Activated T-cell treated with anti-CD3 and anti-CD28 coated beads for 1 hour (primary cell): ENCODE data around the gene SRGAP2C.
"Not testable (repeated sequence)": the region's sequence is repeated elsewhere in the genome, so short reads cannot be mapped to it uniquely, and the experiment has no call there.

Experiments
- DNase-seq: peaks from one replicate; pipeline ENCODE4 v3.0.0-alpha.2; 2020; ENCODE audit warnings: low read depth

SRGAP2C gene

DNA sequence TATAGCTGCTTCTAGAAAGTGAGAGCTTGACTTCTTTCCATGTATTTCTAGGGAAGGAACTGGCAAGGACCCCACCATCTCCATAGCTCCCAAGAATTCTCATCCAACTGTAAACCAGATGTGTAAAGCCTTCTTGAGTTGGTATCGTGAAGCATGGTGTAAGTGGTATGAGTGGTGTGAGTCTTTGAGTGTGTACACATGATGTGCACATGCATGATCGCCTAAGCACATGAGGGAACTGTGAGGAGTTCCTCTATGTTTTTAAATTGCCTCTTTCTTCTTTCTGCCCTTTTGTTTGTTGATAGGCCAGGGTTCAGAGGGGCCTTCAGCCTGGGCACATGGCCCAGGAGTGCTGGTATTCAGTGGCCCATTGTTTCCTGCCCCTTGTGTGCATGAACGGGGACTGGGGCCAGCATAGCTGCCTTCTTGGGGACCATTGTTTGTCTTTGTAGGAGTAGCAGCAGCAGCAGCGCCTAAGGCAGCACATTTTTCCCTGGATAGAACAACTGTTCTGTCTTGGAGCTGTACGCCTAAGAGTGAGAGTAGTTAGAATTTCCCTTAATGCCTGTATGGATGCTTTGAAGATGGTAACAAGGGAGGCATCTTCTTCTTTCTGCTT, 96.0 kb downstream of the SRGAP2C start:
- not testable (repeated sequence) for DNase-seq

DNA sequence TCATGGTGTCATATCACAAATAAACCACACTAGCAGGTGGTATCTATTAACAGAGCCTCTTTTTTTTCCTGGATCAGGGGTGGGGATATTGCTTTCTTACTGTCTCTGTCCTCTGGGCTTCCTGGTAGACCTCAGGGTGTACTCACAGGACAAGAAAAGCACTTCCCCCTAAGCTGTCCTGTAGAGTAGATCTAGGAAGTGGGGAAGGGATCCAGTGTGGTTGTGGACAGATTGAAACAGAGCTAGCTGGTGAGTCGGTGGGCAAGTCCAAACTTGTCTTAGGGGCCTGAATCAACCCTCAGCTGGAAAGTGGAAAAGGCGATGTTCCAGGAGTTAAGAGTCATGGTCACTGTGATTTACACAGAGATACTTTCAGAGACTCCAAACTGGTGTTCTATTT, 96.7 kb downstream of the SRGAP2C start:
- DNase-seq = not testable (repeated sequence)

DNA sequence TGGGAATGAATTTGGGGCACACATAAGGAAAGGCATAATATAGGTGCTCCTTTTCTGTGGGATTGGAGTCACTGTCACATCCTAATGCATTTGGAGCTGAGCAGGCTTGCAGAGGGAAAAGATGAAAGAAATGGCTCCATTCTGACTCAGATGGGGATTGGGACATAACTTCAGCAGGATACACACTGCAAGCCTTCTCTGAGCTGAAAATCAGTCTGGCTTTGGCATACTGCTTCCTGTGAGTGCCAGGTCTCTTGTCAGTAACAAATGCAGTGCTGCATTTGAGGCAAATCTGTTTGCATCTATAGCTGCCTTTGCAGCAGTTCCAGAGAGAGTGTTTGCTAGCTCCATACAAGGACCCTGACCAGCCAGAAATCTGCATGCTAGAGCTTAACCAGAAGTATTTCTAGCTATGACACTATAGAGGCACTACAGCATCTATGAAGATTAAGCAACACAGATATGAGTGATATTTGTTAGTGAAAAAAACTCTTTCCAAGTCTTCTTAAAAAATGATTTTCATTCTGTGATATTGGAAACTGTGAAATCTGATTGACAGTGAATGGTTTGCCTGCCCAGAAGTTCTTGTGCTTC, 98.9 kb downstream of the SRGAP2C start:
- DNase-seq = not testable (repeated sequence)

DNA sequence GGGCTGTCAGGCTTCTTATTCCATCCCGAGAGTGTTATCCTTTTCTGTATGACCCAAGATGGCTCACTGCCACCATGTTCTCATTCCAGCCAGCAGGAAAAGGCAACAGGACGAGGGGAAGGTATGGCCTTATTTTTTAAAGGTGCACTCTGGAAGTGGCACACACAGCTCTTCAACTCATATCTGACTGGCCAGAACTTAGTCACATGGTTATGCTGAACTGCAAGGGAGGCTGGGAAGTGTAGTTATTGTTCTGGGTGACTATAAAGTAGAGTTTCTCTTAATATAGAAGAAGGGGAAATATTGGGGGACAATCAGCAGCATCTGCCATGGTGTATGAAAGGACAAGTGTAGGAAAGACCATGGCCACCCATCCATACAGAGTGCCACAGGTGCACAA, 107.8 kb downstream of the SRGAP2C start:
- not testable (repeated sequence) for DNase-seq

DNA sequence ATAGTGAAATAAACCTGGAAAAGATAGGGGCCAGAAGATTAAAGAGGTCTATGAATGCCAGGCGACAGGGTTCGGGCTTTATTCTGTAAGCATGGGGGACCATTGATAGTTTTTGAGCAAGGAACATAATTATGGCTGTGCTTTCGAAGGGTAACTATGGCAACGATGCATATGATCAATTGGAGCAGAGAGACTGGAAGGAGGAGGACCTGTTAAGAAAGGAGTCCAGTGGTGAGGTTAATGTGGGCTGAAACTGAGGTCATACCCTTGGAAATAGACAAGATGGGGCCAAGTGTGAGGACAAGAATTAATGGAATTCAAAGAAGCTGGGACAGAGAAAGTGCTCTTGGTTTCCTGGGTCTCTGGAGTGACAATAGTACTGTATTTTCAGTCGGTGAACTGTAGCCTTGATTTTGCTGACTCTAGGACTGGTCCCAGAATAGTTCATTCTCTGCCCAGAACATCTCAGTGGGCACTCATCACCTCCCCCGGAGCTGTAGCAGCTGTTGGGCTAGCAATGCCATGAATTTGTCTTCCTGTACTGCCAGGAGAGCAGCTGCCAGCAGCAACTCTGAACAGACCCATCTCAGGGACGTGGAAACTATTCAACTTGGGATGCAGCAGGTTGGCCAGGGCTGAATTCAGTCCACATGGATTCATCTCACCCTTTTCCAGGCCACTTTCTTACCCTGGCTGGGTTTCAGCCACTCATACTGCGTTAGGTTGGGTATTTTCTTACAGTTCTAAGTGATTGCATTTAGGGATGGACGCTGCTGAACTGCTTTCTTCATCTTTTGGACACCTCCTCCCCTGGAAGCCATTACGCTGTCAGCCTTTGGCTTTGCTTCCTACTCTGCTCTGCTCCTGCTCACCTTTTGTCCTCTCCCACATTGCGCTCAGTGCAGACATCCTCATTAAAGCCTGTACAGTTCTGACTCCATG, 108.8 kb downstream of the SRGAP2C start:
- DNase-seq = not testable (repeated sequence)

DNA sequence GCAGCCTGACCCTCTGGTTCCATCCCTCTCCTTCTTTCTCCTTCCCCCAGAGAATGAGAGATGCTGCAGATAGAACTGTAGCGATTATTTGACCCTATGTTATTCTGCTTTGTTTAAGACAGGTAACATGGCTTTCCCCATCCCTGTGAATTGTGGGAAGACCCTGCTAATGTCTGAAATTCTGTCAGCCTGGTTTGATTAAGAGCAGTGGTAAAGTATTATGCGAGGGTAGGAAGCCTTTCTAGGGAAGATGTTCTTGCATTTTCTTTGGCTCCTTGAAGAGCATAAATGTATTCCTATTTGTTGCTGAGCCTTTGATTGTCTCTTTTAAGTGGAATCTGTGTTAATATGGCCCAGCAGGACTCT, 109.4 kb downstream of the SRGAP2C start:
- DNase-seq = not testable (repeated sequence)

DNA sequence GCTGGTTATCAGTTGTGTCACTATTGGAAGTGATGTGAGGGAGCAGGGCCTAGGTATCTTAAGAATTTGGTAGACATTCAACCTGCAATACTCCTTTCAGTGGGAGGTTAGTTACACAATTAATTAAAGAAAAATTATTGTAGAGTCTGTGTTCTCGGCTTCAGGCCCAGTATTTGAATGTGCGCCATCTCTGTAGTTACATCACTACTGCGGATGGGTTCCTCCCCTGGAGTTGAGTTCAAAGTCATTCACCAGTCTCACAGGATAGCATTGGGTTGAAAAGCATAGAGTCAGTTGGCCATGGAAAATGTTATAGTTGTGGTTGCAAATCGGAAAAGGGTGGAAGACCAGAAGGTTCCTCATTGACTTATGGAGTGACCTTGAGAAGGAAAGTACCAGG, 111.8 kb downstream of the SRGAP2C start:
- not testable (repeated sequence) for DNase-seq

DNA sequence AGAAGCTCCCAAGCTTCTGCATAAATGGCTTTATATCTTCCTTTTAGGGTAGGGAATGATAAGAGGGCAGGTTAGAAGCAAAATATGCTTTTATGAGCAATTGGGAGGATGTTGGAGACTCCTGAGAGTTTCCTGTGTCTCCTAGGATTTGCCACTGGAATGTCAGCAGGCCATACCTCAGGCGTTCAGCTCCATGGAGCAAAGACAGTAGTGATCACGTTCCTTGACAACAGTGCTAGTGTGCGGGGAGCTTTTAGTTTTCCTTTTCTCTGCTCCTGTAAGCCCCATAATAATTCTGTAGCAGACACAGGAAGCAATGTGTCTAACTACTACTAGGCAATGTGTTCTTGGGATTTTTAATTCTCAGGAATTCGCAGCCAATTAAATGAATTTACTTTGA, 113.8 kb downstream of the SRGAP2C start:
- not testable (repeated sequence) for DNase-seq

DNA sequence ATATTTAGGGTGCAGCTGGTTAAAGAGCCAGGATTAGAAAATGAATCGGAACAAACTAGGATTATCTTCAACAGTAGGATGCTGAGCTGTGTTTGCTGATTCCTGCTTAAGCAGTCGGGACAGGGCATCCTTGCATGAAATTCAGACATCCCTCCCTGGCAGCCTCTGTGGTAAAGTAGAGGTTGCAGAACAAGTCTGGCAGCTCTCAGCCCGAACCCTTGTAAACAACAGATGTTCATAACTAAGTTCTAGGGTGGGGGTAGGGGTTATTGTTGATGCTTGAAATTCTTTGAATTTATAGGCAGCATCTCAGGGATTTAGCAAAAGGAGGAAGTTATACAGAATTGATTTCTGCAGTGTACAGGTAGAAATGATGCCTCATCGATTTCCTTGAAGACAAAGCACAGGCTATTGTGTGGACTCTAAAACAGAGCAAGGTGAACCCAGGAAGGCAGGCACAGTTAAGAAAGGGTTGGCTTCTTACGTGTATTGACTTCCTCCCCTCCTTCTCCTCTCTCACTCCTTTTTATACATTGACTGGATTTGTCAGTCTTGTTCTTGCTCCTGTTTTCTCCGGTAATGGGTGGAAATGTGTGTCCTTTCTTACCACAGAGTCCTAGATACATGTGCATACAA, 114.9 kb downstream of the SRGAP2C start:
- DNase-seq = not testable (repeated sequence)

DNA sequence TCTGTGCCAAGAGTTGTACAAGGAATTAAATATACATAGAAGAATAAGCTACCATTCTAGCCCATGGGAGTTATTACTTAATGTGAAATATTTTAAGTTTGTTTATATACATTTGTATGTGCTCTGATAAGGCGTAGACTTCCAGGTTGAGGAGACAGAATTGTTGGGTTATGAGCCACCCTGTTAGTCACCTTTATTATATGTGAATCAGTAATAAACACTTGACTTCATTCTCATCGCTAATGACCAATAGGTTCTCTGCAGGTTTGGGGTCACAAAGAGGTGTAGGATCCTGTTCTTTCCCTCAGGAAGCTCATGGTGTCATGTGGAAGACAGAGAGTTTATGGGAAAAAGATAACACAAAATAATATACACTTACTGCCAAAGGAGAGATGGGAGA, 117.1 kb downstream of the SRGAP2C start:
- DNase-seq = not testable (repeated sequence)

DNA sequence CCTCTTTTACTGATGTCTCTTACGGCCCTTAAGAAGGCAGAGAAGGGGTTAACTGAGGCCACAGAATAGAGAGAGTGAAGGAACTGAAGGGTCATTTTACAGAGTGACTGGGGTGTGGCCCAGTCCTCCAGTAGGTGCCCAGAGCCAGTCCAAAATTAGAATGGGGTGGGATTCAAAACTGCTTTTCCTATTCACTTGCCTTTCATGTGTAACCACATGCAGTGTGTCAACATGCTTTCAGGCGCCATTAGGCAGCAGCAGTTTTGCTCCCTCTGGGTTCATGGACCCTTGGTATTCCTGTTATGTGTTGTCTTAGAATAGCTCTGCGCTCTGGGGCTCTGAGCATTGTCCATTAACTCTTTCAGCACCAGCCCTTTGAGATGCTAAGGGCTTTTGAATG, 123.0 kb downstream of the SRGAP2C start:
- not testable (repeated sequence) for DNase-seq

DNA sequence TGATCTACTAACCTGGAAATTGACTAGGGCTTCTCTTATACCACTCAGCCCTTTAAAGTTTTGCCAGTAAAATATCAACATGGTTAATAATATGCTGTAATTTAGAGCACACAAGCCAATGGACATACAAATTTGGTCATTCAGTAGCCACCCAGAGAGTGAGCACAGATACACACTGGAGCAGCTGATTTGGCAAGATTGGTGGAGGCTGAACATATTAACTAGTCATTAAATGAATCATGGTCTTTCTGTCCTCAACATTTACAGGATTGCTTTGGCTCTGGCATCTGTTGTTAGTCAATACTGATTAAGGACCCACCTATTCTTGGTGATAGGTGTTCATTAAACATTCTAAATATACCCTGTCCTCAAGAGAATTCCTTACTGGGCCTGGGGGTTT, 130.7 kb downstream of the SRGAP2C start:
- DNase-seq = not testable (repeated sequence)

DNA sequence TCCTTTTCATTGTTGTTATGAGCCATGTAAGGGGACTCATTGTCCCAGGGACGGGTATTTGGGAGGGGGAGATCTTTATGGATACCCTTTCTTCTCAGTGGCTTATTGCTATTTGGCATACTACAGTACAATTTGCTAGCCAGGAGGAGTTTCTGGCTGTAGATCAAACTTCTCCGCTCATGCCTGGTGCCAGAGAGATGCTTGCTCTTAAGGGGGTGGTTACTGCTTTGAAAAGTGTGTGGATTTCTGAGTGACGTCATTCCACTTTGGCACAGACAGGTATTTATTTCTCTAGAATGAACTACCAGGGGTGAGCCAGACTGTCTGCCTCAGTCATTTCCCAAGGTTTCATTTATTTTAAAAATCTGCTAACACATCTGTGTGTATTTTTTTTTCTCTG, 131.3 kb downstream of the SRGAP2C start:
- DNase-seq = not testable (repeated sequence)

DNA sequence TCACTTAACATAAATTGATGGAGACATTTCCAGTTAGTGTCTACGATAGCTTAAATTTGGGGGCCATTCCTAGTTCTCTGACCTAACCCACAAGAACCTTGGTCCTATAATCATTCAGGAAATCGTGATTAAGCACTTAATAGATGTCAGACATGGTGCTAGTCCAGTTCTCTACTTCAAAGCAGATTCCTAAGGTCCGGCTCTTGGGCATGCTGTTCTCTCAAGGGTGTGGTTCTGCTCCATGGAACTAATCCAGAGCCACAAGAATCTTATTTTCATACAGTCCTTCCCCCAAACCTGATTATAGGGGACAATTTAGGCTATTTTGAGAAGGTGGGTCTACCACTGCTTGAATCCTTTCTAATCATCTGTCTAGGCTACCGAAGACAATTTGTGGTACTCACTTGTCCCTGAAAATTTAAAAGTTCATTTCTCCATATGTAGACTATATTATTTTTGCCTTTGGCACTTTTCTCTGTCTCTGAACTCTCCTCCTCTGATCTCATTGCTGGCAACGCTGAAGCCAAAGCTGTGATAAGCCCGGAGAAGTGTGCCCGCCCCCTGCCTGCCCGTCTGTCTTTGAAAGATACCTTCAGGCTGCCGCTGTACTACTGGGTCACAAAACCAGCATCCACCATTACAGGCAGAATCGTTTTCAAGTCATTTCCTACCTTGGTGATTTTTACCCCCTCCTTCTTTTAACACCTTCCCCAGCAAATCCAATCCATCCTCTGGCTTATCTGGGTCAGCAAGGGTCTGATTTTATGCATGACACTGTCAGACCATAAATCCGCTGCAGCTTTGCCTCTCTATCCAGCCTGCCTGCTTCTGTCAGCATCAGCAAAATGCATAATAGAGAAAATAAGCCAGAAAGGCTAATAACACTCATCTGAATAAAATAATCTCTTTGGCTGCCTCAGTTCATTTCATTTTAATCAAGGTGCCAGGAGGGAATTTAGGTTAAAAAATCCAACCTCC, 133.0 kb downstream of the SRGAP2C start:
- not testable (repeated sequence) for DNase-seq

DNA sequence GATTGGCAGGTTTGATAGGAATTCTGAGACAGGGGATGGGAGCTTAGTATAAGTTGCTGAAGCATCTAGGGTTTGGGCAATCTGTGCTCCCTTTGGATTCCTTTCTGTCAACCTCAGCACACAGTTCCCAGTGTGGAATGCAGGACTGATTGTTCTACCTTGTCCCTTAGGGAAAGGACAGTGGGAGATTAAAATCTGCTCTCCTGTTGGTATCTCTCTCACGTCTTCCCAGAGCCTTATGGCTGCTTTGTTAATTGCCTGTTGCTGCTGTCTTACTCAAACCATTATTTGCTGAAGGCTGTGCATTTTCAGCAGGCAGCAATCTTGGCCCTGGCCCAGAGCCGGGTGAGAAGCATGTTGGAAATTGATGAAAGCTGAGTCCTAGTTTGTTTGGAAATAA, 133.9 kb downstream of the SRGAP2C start:
- DNase-seq = not testable (repeated sequence)

DNA sequence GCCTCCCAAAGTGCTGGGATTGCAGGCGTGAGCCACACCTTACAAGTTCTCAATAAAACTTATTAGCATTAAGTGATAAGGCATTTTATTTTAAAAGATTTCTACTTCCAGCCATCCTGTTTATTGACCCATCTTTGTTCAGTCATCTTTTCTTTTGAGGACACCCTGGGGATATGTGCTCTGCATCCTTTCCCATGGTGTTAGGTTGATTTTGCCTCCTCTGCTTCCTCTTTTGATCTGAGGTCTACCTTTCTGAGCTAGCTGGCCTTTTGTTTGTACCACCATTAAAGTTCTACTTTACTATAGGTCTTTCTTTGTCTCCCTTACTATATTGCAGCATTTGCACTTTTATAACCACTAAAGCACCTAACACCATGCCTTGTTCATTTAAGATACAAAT, 136.9 kb downstream of the SRGAP2C start:
- not testable (repeated sequence) for DNase-seq

DNA sequence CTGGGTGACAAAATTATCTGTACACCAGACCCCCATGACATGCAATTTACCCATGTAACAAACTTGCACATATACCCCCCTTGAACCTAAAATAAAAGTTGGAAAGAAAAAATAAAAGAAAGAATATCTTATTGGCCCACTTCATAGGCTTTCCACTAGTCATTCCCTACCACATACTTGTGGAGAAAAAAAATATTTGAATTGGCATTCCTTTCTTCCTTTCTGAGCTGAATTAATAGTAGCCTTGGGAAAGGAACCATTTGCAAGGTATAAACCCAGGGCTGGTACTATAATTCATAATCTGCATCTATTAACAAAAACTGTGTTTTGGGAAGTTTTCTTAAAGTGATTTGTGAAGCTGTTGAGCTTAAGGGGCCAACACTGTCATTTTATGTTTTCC, 140.0 kb downstream of the SRGAP2C start:
- DNase-seq = not testable (repeated sequence)

DNA sequence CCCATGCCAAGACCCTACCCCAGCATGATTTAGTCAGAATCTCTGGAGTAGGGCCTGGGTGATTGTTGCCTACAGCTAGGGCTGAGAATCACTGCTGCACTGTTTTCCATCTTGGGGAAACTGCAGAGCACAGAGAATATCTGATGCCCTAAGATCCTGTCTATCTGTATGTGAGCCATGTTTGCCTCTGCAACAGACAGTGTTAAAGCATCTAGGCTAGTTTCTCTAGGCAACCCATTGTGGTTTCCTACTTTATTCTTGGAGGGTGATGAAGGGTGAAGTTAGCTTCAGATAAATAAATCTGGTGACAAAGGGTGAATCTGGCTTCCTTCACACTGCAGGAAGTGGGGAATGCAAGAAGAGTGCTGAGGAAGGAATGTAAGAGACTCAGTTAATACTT, 147.4 kb downstream of the SRGAP2C start:
- not testable (repeated sequence) for DNase-seq

DNA sequence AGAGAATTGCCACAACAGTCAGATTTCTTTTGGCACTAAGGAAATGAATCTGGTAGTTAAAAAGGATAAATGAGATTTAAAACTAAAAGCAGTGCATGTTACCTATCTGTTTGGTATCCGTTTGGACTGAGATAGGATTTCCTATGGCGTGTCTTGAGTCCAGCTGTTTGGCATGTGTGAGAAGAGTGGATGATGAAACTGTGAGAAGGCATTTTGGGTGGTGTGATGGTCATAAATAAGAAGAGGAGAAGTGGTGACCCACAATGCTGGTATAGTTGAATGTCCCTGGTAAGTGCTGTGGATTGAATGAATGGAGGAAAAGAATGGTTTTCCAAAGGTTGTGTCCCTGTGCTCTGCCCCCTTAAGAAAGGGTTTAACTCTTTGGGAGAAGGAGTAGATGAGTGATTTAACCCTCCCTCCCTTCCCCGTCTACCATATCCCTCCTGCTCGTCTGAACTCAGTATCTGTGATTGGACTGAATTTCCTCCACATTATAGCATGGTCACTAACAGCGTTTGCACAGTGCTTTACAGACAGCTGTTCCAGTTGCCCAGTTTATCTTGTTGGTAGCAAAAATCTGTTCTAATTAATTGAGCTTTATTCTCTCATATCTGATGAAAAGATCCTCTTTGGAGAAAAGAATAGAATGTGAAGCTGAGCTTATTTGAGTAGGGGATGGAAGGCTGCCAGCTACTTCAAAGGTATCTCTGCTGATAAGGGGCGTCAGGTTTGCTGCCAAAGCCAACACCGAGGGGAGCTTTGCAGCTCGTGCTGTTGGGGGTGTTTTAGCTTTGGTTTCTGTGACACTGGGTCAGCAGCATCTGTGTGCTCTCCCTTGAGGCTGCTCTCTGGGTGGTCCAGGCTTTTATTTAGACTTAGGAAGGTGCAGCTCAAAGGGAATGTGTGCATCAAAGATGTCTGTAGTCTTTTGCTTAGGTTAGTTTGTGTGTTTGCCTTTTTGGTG, 148.1 kb downstream of the SRGAP2C start:
- DNase-seq = not testable (repeated sequence)

DNA sequence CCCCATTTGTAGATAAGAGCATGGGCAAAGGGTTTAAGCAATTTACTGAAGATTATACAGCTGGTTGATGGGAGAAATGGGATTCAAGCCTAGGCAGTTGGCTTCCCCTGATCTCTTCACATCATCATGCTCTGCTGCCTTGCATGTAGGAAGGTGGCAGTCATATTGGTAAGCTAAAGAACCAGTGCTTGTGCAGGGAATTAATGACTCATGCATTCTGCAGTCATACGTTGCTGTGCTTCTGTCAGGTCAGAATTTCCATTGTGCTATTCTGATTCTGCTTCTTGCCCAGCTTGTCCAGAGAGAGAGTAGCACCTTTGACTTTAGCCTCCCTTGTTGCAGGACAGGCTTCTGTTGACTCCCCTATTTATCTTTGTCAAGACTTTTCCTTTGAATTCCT, 153.2 kb downstream of the SRGAP2C start:
- DNase-seq = not testable (repeated sequence)
